ENCODE measurements around the gene NETO2.

DNA sequence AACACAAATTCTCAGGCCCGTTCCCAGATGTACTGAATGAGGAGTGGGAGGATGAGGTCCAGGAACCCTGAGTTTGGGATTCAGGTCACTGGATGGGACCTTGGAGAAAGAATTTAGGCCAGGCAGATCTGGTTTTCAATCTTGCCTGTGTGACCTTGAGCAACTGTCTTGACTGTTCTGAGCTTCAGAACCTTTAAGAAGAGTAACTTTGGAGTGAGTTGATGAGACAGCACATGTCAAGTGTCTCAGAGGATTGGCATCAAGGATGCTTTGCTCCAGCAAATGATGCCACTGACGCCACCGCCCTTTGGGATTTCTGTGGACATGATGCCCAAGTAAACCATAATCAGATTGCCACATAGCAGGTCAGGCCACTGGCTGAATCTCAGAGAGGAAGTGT is 114.0 kb downstream of the NETO2 start:
- TF ChIP-seq, protein P1, sequence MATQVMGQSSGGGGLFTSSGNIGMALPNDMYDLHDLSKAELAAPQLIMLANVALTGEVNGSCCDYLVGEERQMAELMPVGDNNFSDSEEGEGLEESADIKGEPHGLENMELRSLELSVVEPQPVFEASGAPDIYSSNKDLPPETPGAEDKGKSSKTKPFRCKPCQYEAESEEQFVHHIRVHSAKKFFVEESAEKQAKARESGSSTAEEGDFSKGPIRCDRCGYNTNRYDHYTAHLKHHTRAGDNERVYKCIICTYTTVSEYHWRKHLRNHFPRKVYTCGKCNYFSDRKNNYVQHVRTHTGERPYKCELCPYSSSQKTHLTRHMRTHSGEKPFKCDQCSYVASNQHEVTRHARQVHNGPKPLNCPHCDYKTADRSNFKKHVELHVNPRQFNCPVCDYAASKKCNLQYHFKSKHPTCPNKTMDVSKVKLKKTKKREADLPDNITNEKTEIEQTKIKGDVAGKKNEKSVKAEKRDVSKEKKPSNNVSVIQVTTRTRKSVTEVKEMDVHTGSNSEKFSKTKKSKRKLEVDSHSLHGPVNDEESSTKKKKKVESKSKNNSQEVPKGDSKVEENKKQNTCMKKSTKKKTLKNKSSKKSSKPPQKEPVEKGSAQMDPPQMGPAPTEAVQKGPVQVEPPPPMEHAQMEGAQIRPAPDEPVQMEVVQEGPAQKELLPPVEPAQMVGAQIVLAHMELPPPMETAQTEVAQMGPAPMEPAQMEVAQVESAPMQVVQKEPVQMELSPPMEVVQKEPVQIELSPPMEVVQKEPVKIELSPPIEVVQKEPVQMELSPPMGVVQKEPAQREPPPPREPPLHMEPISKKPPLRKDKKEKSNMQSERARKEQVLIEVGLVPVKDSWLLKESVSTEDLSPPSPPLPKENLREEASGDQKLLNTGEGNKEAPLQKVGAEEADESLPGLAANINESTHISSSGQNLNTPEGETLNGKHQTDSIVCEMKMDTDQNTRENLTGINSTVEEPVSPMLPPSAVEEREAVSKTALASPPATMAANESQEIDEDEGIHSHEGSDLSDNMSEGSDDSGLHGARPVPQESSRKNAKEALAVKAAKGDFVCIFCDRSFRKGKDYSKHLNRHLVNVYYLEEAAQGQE (IDR thresholded peaks at IDR 0.05; ENCODE audit: insufficient read depth in 1 of 2, low read depth in 2 of 2, low read length in 2 of 2): no peak
- TF ChIP-seq SIN3A (IDR thresholded peaks at IDR 0.05; ENCODE audit: borderline replicate concordance, insufficient read depth, low read length) (no peak), POLR2AphosphoS5 (IDR thresholded peaks at IDR 0.05; ENCODE audit: low read depth, low read length) (no peak), FOXP2 (optimal IDR thresholded peaks at IDR 0.05; ENCODE audit: borderline replicate concordance, extremely low read depth, extremely low read length, insufficient read depth) (no peak), TAF1 (IDR thresholded peaks at IDR 0.05; ENCODE audit: borderline replicate concordance, insufficient read depth, low read length) (no peak)
